HK-2 (cell line): ENCODE measurements around the gene SULT2B1.
A peak's percentile ranks its signal among the peaks of the same experiment; 100 is the strongest.
"Not testable (repeated sequence)": the region's sequence is repeated elsewhere in the genome, so short reads cannot be mapped to it uniquely, and the experiment has no call there.

Source experiments
- DNase-seq: peaks from one replicate; pipeline ENCODE4 v3.0.0-alpha.2; 2018; ENCODE audit not compliant: unreplicated experiment

SULT2B1 gene

GRCh38 chr19:48618916-48619691 is 67.1 kb downstream of the SULT2B1 start, which contains the start of the genes RPL18 and SPHK2:
Gene RPL18, minus strand, starts transcription at chr19:48619178. Its CDS starts 35 bp downstream, at chr19:48619143.
Gene SPHK2, plus strand, starts transcription at chr19:48619506. Its CDS starts 1,009 bp downstream, at chr19:48620515.
- peak; percentile 98 for DNase-seq

- DNase-seq = no peak
Measured at GRCh38 chr19:48619692-48620585, 68.0 kb downstream of the SULT2B1 start.

GRCh38 chr19:48623556-48624066 is 71.6 kb downstream of the SULT2B1 start:
- DNase-seq = no peak

- peak; percentile 93 for DNase-seq
Measured at GRCh38 chr19:48624067-48624594, 72.2 kb downstream of the SULT2B1 start.

- no peak for DNase-seq
Measured at GRCh38 chr19:48624791-48625723, 73.1 kb downstream of the SULT2B1 start.

GRCh38 chr19:48625891-48626327 is 73.9 kb downstream of the SULT2B1 start:
- DNase-seq = no peak

GRCh38 chr19:48627201-48627864 is 75.4 kb downstream of the SULT2B1 start:
- DNase-seq = no peak

- no peak for DNase-seq
Measured at GRCh38 chr19:48627865-48628314, 75.9 kb downstream of the SULT2B1 start.

- no peak for DNase-seq
Measured at GRCh38 chr19:48628486-48629296, 76.7 kb downstream of the SULT2B1 start.

- DNase-seq = no peak
Measured at GRCh38 chr19:48629297-48629598, 77.3 kb downstream of the SULT2B1 start.

GRCh38 chr19:48629599-48630295 is 77.8 kb downstream of the SULT2B1 start:
- DNase-seq = no peak

GRCh38 chr19:48630296-48631063 is 78.5 kb downstream of the SULT2B1 start:
- no peak for DNase-seq

GRCh38 chr19:48631225-48631624 is 79.3 kb downstream of the SULT2B1 start:
- DNase-seq = no peak

- not testable (repeated sequence) for DNase-seq
Measured at GRCh38 chr19:48632286-48632685, 80.3 kb downstream of the SULT2B1 start.

GRCh38 chr19:48632692-48633147 is 80.7 kb downstream of the SULT2B1 start:
- DNase-seq = no peak

GRCh38 chr19:48633148-48634035 is 81.4 kb downstream of the SULT2B1 start:
- no peak for DNase-seq

GRCh38 chr19:48634036-48634342 is 82.0 kb downstream of the SULT2B1 start:
- no peak for DNase-seq
